GM18868 (cell line): ENCODE results near the gene CSK.

Source experiments
- ATAC-seq: cut with Tn5 transposase; IDR thresholded peaks from one replicate; pipeline ENCODE4 v1.9.1; 2021; ENCODE audit warnings: mild to moderate bottlenecking, moderate library complexity; ENCODE audit not compliant: unreplicated experiment

CSK gene

GRCh38 chr15:74840851-74841775 lies 59.2 kb downstream of the CSK start:
- no peak for ATAC-seq

GRCh38 chr15:74841891-74842373 lies 60.1 kb downstream of the CSK start:
- no peak for ATAC-seq

DNA sequence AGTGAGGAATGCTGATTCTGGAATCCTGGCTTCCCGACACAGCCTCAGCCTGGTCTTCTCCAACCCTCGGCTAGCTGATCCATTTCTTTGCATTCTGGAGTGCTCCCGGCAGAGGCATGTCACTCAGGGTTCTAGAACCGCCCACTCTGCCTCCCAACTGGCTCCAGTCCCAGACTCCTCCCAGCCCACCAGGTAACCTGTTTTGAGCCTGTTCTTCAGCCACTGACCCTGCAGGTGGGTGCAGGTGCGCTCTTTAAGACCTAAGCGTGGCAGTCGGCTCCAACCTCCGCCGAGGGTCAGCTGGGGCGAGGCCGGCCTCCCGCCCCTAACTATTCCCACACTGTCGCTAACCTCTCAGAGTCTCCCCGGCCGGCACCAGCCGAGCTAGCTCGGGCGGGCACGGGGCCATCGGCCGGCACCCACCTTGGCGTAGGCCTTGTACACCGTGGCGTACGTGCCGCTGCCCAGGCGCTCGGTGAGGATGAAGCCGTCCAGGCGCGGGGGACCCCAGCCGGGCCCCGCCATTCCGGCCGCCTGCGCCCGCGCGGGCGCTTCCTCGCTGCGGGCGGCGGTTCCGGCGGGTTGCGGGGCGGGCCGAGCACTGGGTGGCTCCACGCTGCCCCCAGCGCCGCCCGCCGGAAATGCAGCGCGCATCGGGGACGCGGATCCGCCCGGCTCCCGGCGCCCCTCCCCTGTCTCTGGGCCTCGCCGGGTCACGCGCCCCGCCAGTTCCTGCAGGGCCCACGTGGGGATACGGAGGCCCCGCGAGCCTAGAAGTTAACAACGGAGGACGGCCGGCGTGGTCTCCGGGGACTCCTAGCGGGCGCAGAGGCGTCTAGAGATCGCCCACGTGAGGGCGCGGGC lies 60.9 kb downstream of the CSK start, which contains the start of gene ULK3:
ULK3 (minus strand) TSS at position 576 of the 864 bp plus-strand sequence; CDS start at position 525, 51 bp downstream.
- ATAC-seq, result peak; percentile 85

DNA sequence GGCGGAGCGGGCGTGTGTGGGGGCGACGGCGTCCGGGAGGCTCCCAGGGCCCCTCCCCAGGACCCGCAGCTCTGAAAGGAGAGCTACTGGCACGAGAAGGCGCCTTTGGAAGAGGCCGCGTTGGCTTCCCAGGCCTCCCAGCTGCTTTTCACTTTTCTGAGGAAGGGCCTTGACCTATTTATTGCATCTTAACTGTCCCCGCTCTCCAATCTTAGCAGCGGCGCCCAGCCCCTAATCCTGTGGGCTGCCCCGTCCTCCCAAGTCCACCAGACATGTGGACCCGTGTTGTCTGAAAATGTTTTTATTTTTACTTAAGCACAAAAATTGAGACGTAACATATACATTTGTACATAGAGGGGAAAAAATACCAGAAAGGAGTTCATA lies 61.6 kb downstream of the CSK start:
- no peak for ATAC-seq

GRCh38 chr15:74843891-74844299 lies 62.0 kb downstream of the CSK start:
- ATAC-seq, result no peak

- no peak for ATAC-seq
Observed at GRCh38 chr15:74844319-74845207, 62.7 kb downstream of the CSK start.

- no peak for ATAC-seq
Observed at GRCh38 chr15:74845208-74845568, 63.3 kb downstream of the CSK start.

GRCh38 chr15:74845581-74845980 lies 63.7 kb downstream of the CSK start:
- ATAC-seq, result no peak

GRCh38 chr15:74847432-74847831 lies 65.6 kb downstream of the CSK start:
- ATAC-seq, result no peak

GRCh38 chr15:74850393-74850792 lies 68.5 kb downstream of the CSK start:
- ATAC-seq, result no peak

DNA sequence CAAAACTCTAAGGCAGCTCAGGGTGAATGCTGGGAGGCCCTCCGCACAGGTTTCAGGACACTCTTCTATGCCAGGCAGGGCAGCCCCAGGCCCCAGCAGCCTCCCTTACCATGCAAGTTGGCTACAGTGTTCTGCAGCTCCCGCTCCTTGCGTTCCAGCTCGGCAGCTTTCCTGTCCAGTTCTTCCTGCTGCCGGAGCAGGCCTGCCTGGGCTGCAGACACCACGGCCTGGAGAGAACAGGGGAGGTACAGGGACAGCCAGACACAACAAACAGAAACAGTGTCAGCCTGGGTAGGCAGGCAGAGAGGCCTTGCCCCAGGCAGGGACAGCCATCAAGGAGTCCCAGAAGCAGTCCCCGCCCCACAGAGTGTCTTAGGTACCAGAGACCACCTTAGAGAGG lies 70.1 kb downstream of the CSK start:
- ATAC-seq, result no peak
